Adrenal gland (tissue), 12 donors: Measurements from ENCODE around the gene OIP5. TPM values are rescaled to one million over a fixed set of nuclear protein-coding genes. Genes with fewer than 3 reads are reported as not detected.
"Not testable (repeated sequence)": the region's sequence is repeated elsewhere in the genome, so short reads cannot be mapped to it uniquely, and the experiment has no call there.

ENCODE experiments used
- DNase-seq, 7 donors: peaks; one replicate each; pipeline ENCODE4 v3.0.0-alpha.2; 2019 to 2020
- H3K27ac ChIP-seq, 5 donors: fragments of 200-600 bp; sonication (generic) in 4 of 5; 1 replicate in 3 of 5; 2 replicates in 2 of 5; pipeline versions ENCODE4 v1.5.1 to v1.8.0; 2016 to 2020; ENCODE audit warnings: mild to moderate bottlenecking in 1 of 5
- H3K27me3 ChIP-seq: fragments of 200-600 bp; 2 replicates; pipeline ENCODE4 v1.8.0; 2021
- H3K36me3 ChIP-seq, 2 donors: fragments of 200-600 bp; replicated peaks in 1 of 2; 1 replicate in 1 of 2; 2 replicates in 1 of 2; pipeline versions ENCODE4 v1.5.1 to v1.8.0; 2018 to 2022
- H3K4me1 ChIP-seq, 2 donors: fragments of 200-600 bp; replicated peaks in 1 of 2; 1 replicate in 1 of 2; 2 replicates in 1 of 2; pipeline versions ENCODE4 v1.5.1 to v1.8.0; 2018 to 2021
- H3K4me3 ChIP-seq, 4 donors: fragments of 200-600 bp; sonication (generic) in 3 of 4; one replicate each; pipeline ENCODE4 v1.5.1; 2016 to 2018
- H3K9me3 ChIP-seq, 3 donors: fragments of 200-600 bp; sonication (generic) in 1 of 3; replicated peaks in 1 of 3; 1 replicate in 2 of 3; 2 replicates in 1 of 3; pipeline versions ENCODE4 v1.5.1 to v1.8.0; 2016 to 2021
- POLR2A ChIP-seq, 2 donors: fragments of 450-650 bp; IDR thresholded peaks; one replicate each; pipeline ENCODE4 v1.6.1; 2017; ENCODE audit warnings: antibody characterized with exemption in 2 of 2, mild to moderate bottlenecking in 2 of 2, moderate library complexity in 1 of 2
- WGBS, 4 donors: extraction: QIAGEN DNeasy Blood & Tissue Kit in 2 of 4; methylation state at CpG; one replicate each; pipeline versions ENCODE4 v1.1.5 to v1.1.7; 2013 to 2017; 5-methylcytosine and 5-hydroxymethylcytosine counted together
- intact Hi-C, 2 donors: fragments of 100-400 bp; cut with DNase I; formaldehyde crosslinking; loops; one replicate each; pipeline versions ENCODE4 v1.14.1 to v1.15.0; 2022 to 2023
- polyA plus RNA-seq, 3 donors: library from polyadenylated mRNA; stranded (reverse); fragments of 200-250 nt in 2 of 3; fragments of 350-450 nt in 1 of 3; fragmentation: Illumina TruSeq in 1 of 3; extraction: RNeasy Lipid Tissue Mini Kit (QIAGEN cat#74804) in 1 of 3; gene quantifications; one replicate each; pipeline ENCODE4 v1.2.3, GENCODE V29; 2013 to 2014
- total RNA-seq, 9 donors: library from RNA; depleted of rRNA in 4 of 9; stranded (reverse); fragments of >200 nt in 4 of 9; fragments of 120-200 nt in 1 of 9; fragmentation: NEBNext Ultra II Directional in 1 of 9; extraction: Animal tissue kit (Norgen Biotek cat#: 25700) in 1 of 9; gene quantifications; one replicate each; pipeline versions ENCODE4 v1.1.0 to v1.2.4, GENCODE V29; 2013 to 2023
- TF ChIP-seq, protein P1 (sequence below), 6 experiments: fragments of 450-650 bp in 4 of 6; fragments of 200-600 bp in 2 of 6; sonication (generic) in 1 of 6; IDR thresholded peaks; 1 replicate in 5 of 6; 2 replicates in 1 of 6; pipeline versions ENCODE4 v1.5.1 to v1.8.0; 2016 to 2021; ENCODE audit warnings: antibody characterized with exemption in 6 of 6, mild to moderate bottlenecking in 2 of 6, moderate library complexity in 1 of 6
- donor health status: healthy with polysubstance abuse.
- donor health status: Bipolar disorder and iron deficiency.
- donor health status: DM: yes; HTN: yes; CAD: no.
- donor health status: DM: no; HTN: no; CAD: no.
- donor health status: DM: no; HTN: no; CAD: no.
- donor health status: DM: yes; HTN: yes; CAD: no.

OIP5 gene
- total and polyA plus RNA-seq, 12 donors, result 0.28 to 8.2 (median 2.2) TPM

DNA sequence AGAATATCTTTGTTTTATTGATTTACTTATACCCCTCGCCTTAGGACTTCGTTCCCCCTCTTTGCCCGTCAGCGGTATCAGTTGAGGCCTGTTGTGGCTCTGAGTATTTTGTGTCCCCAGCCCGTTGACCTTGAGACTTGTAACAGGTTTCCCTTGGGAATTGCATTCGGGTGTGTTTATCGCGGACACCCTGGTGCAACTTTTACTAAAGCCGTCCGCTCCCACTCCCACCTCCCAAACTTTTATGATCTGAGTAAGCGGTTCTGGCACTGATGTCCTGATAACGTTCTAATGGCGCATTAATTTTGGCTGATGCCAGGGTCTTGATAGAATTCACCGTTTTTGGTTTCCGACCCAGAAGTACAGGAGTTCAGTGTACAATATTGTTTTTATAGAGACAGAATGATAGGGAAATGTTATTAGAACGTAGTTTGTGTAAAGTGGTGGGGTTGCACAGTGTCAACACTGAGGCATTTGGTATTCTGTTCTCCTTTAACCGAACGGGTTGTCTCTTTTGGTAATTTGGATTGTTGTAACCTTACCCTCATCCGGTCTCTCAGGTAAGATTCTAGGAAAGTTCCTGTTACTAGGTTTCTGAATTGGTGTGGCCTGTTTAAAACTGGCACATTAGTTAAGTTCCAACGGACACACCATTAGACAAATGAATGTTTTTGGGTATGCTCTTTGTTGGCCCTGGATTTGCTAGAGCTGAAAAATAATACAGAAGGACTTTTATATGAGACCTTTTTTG is 47.8 kb downstream of the OIP5 start:
- Histone ChIP-seq H3K4me1 (peaks cover 39 to 46% of the 10 kb centered on the region in 2 donors), H3K27me3 (no peaks in the 10 kb centered on the region), H3K36me3 (peaks cover 0 to 48% of the 10 kb centered on the region in 2 donors), H3K4me3 (peak overlapping the region; percentile 72 to 100 (median 80)), H3K27ac (peak overlapping the region; percentile 91 to 98 (median 94)), H3K9me3 (no peaks in the 10 kb centered on the region)
- intact Hi-C loops, result loop anchor here in 1 of 2 donors (10.0 kb wide), 1 partner anchor 50 kb away; the partner anchor contains the start of genes CHP1 and EXD1
- 0 to 1% (median 1%) methylated on average over 20 of the region's 20 CpGs for WGBS, 4 donors
- TF ChIP-seq, protein P1, sequence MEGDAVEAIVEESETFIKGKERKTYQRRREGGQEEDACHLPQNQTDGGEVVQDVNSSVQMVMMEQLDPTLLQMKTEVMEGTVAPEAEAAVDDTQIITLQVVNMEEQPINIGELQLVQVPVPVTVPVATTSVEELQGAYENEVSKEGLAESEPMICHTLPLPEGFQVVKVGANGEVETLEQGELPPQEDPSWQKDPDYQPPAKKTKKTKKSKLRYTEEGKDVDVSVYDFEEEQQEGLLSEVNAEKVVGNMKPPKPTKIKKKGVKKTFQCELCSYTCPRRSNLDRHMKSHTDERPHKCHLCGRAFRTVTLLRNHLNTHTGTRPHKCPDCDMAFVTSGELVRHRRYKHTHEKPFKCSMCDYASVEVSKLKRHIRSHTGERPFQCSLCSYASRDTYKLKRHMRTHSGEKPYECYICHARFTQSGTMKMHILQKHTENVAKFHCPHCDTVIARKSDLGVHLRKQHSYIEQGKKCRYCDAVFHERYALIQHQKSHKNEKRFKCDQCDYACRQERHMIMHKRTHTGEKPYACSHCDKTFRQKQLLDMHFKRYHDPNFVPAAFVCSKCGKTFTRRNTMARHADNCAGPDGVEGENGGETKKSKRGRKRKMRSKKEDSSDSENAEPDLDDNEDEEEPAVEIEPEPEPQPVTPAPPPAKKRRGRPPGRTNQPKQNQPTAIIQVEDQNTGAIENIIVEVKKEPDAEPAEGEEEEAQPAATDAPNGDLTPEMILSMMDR (IDR thresholded peaks at IDR 0.05), result no peak
- TF ChIP-seq POLR2A (IDR thresholded peaks at IDR 0.05), result no peak
- peak; percentile 42 to 71 (median 52) for DNase-seq

DNA sequence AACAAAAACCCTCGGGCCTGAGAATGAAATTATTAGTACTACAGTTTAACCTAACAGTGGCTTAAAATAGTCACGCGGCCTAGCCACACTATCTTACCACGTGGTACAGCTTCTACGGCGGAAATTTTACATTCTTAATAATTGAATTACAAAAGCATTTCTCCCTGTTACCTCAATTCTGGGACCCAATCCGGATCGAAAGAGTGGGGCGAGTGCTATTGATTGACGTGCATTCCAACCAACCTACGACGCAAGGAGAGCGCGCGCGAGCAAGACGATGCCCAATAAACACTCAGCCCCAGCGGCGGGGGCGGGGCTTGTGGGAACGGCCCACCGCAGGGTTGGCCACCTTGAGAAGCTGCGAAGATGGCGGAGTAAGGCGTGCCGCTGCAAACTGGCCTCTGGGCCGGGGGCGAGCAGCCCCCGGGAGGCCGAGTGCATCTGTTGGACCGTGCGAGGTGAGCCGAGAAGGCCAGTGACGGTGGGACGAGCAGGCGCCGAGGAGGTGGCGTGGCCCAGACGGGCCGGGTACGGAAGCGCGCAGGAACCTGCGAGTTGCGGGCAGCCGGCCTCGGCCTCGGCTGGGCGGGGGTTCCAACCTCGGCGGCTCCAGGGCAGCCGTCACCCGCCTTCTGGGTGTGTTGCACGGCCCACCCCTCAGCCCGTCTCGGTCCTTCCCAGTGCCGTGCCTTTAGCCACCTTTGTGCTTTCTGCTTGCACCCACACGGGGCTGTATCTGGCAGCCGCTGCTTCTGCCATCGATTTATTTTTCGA is 48.6 kb downstream of the OIP5 start:
- intact Hi-C loops, result loop anchor here in 1 of 2 donors (10.0 kb wide), 1 partner anchor 49 kb away; the partner anchor contains the start of genes CHP1 and EXD1
- 0% methylated on average over 26 to 61 of the region's 61 CpGs for WGBS, 4 donors
- DNase-seq, result peak; percentile 99
- peaks cover 38% of the 10 kb centered on the region in 2 donors for H3K4me1 ChIP-seq
- H3K27me3 ChIP-seq, result no peaks in the 10 kb centered on the region
- H3K4me3 ChIP-seq, result peak overlapping the region; percentile 72 to 100 (median 80)
- H3K27ac ChIP-seq, result peak overlapping the region; percentile 91 to 98 (median 94)
- H3K9me3 ChIP-seq, result no peaks in the 10 kb centered on the region
- TF ChIP-seq, protein P1 (IDR thresholded peaks at IDR 0.05), result no peak
- TF ChIP-seq POLR2A (IDR thresholded peaks at IDR 0.05), result peak; percentile 89 to 97
- peaks cover 0 to 51% of the 10 kb centered on the region in 2 donors for H3K36me3 ChIP-seq

DNA sequence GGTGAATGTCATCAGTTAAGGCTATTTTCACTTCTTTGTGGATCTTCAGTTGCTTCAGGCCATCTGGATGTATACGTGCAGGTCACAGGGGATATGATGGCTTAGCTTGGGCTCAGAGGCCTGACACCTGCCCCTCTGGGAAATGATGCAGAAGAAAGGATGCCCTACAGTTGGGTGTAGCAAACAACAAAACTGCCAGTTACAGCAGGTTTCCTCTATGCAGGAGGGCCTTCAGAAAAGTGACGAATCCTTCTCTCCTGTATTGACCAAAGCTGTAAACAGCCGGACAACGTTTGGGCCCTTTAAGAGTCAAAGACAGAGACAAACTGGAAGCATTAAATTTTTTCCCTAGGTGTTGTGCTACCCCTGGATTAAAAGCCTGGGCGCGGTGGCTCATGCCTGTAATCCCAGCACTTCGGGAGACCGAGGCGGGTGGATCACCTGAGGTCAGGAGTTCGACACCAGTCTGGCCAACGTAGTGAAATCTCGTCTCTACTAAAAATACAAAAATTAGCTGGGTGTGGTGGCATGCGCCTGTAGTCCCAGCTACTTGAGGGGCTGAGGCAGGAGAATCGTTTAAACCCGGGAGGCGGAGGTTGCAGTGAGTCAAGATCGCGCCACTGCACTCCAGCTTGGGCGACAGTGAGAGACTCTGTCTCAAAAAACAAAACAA is 49.3 kb downstream of the OIP5 start:
- intact Hi-C loops, result loop anchor here in 1 of 2 donors (10.0 kb wide), 1 partner anchor 48 kb away; the partner anchor contains the start of genes CHP1 and EXD1
- not testable (repeated sequence) for H3K9me3 ChIP-seq, H3K27me3 ChIP-seq, DNase-seq
- Histone ChIP-seq H3K4me3 (peak overlapping the region in 2 of 4 donors; percentile 17 to 72), H3K36me3 (peaks cover 0 to 44% of the 10 kb centered on the region in 2 donors), H3K27ac (peak overlapping the region; percentile 76 to 98 (median 94)), H3K4me1 (peaks cover 31 to 33% of the 10 kb centered on the region in 2 donors)
- 45 to 52% (median 47%) methylated on average over 19 of the region's 19 CpGs for WGBS, 4 donors

DNA sequence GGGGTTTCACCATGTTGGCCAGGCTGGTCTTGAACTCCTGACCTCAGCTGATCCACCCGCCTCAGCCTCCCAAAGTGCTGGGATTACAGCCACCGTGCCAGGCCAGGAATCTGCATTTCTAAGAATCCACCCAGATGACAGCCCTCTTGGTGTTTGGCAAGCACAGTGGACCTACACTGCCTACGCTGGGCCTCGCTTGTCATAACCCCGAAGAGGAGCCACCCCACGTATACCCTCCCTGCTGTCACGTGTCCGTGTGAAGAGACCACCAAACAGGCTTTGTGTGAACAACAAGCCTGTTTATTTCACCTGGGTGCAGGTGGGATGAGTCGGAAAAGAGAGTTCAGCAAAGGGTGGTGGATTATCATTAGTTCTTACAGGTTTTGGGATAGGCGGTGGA is 50.0 kb downstream of the OIP5 start:
- peak overlapping the region in 1 of 5 donors; percentile 94 for H3K27ac ChIP-seq
- 93 to 96% (median 95%) methylated on average over 5 to 10 of the region's 10 CpGs for WGBS, 4 donors
- intact Hi-C loops, result loop anchor here in 1 of 2 donors (10.0 kb wide), 1 partner anchor 48 kb away; the partner anchor contains the start of genes CHP1 and EXD1

More for the DNA sequence above, 50.0 kb downstream of the OIP5 start:
- not testable (repeated sequence) for H3K27me3 ChIP-seq, H3K9me3 ChIP-seq, H3K4me3 ChIP-seq
- peaks cover 26% of the 10 kb centered on the region in 2 donors for H3K4me1 ChIP-seq
- H3K36me3 ChIP-seq, result peaks cover 0 to 38% of the 10 kb centered on the region in 2 donors
- DNase-seq, result peak in 1 of 7 donors; percentile 27
